GM18499 (cell line): ENCODE data around the gene BTBD6.
"Not testable (repeated sequence)": the region's sequence is repeated elsewhere in the genome, so short reads cannot be mapped to it uniquely, and the experiment has no call there.

Source experiments
- ATAC-seq: cut with Tn5 transposase; IDR thresholded peaks from one replicate; pipeline ENCODE4 v1.9.1; 2021; ENCODE audit warnings: moderate number of reproducible peaks; ENCODE audit not compliant: insufficient read depth, unreplicated experiment

The BTBD6 gene

DNA sequence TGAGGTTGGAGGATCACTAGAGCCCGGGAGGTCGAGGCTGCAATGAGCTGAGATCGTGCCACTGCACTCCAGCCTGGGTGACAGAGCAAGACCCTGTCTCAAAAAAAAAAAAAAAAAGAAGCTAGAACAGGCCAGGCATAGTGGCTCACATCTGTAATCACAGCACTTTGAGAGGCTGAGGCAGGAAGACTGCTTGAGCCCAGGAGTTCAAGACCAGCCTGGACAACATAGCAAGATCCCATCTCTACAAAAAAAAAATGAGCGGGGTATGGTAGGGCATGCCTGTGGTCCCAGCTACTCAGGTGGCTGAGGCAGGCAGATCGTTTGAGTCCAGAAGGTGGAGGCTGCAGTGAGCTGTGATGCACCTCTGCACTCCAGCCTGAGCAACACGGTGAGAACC, 40.6 kb downstream of the BTBD6 start:
- ATAC-seq: not testable (repeated sequence)

DNA sequence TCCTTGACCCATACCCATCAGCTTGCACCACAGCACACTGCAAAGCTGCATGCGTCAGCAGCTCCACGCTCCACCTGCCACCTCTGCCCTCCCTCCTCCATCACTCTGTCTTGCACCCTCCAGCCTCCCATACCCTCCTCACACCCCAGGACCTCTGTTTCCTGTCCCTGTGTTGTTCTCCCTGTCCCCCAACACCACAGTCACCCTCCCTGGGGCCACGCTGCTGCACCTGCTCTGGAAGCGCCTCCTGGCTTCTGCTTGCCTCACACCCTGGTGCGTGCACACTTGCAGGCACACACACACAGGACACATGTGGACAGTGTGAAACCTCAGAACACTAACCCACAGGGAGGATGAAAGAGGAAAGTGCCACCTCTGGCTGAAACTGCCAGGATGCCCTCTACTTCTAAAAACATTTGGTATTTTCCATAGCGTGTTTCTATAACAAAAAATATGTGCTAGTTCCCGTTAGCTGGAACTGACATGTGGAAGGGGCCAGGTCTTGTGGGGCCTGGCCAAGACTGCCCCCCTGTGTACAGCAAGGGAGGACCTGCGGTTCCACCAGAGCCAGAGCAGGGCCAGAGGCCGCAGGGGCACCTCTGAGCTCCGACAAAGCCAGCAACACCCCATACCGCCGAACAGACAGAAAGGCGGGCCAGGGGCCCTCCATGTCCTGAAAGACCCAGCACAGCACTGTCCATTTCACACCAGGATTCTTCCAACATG, 42.5 kb downstream of the BTBD6 start:
- no peak for ATAC-seq

DNA sequence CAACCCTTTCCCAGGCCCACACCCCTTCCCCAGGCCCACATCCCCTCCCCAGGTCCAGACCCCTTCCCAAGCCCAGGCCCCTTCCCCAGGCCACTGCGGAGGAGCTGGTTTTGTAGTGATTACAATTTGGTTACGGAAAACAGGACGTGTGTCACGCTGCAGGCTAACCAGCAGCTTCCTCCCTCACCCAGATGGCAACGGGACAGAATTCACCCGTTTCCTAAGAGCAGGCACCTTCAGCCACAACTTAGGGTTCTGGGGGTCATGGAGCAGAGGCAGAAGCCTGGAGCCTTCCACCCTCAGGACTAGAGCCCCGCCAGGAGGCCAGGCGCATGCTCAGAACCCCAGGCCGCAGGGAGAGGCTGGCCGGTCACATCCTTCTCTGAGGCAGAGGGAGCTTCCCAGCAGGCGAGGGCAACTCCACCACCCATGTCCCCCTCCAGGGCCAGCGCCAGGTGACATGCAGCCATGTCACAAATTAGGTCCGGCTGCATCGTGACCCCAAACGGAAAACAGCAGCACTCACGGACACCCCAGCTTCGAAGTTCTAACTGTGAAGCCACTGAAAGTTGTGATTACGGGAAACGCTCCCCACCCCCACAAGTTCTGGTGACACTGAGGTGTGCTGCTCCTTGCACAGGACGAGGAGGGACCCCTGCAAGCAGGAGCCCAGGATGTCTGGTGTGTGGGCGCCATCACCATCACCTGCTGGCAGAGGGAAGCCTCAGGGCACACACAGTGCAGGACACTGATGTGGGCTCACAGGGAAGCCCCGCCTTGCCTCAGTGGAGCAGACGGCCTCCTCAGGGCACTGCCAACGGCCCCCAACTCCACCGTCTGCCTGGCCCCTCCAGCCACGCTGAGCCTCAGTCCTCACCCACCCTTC, 44.7 kb downstream of the BTBD6 start:
- no peak for ATAC-seq

DNA sequence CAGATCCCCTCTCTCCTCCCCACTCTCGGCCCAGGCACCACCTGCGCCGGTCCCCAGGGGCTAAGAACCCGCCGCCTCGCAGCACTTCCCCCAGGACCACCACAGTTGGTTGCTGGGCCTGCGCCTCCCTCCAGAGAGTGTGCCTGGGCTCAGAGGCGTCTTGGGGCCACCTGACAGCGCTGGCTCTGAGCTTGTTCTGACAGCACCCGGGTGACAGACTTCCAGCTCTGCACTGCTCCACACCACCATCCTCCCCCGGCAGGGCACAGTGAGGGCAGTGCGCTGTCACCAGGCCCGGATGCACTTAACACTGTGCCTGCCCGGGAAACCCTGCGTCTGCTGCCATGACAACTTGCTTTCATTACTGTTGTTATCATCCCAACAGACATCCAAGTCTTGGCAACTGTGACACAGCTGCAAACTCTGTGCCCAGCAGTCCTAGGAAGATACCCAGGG, 45.8 kb downstream of the BTBD6 start:
- ATAC-seq: no peak

DNA sequence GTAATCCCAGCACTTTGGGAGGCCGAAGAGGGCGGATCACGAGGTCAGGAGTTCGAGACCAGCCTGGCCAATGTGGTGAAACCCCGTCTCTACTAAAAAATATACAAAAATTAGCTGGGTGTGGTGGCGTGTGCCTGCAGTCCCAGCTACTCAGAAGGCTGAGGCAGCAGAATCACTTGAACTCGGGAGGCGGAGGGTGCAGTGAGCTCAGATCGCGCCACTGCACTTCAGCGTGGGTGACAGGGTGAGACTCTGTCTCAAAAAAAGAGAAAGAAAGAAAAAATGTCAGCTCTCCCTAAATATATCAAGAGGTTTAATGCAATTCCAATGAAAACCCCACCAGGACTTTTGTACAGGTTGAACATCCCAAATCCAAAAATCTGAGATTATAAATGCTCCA, 49.0 kb downstream of the BTBD6 start:
- ATAC-seq: not testable (repeated sequence)

DNA sequence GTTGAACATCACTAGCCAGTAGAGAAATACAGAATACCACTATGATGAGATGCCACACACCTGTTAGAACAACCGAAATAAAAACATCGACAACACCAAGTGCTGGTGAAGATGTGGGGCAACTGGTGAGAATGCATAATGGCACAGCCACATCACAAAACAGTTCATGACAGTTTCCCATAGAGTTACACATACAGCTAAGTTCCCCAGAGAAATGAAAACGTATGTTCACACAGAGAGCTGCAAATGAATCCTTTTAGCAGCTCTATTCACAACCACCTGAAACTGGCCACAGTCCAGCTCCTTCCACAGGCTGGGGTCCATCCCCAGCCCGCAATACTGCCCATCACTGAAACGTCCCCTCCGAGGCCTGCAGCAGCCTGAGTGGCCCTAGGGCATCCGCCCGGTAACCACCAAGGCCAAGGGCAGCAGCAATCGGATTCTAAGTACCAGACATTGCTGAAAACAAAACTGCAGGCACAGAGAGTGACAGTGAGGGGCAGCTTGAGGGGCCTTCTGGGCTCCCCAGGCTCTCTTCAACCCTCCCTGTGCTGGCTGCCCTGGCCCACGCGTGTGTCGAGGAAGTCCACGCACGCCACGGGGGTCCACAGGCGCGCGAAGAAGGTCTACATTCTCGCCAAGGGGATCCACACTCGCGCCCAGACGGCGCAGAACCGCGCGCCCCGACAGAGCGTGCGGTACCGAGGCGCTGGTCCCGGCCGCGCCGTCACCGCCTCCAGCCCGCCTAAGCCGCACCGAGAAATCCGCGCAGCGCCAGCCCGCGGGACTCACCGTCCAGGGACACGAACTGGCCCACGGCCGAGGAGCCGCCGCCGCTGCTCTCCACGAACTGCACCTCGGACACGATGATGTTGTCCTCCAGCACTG, 51.6 kb downstream of the BTBD6 start:
- no peak for ATAC-seq
